Limb (tissue), 2 donors: ENCODE data around the gene TMEM53.
A peak's percentile ranks its signal among the peaks of the same experiment; 100 is the strongest.

ENCODE experiments used
- DNase-seq, 2 donors: peaks; one replicate each; pipeline ENCODE4 v3.0.0-alpha.2; 2016; ENCODE audit errors: extremely low spot score in 2 of 2

Gene TMEM53

DNA sequence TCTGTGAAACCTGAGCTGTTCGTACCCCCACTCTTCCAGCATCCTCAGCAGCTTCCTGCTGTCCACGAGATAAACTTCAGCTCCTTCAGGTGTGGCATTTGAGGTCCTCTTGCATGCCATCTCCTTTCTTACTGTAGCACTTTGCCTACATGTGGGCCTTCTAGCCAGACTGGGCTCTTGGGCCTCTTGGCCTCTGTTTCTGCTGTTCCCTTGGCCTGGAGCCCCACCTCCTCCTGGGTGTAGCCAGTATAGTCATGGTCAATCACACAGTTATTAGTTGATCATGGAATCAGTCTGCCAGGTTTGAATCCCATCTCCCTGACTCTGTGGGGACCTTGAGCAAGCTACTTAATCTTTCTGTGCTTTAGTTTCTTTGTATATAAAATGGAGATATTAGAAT is 26.4 kb downstream of the TMEM53 start:
- no peak for DNase-seq

DNA sequence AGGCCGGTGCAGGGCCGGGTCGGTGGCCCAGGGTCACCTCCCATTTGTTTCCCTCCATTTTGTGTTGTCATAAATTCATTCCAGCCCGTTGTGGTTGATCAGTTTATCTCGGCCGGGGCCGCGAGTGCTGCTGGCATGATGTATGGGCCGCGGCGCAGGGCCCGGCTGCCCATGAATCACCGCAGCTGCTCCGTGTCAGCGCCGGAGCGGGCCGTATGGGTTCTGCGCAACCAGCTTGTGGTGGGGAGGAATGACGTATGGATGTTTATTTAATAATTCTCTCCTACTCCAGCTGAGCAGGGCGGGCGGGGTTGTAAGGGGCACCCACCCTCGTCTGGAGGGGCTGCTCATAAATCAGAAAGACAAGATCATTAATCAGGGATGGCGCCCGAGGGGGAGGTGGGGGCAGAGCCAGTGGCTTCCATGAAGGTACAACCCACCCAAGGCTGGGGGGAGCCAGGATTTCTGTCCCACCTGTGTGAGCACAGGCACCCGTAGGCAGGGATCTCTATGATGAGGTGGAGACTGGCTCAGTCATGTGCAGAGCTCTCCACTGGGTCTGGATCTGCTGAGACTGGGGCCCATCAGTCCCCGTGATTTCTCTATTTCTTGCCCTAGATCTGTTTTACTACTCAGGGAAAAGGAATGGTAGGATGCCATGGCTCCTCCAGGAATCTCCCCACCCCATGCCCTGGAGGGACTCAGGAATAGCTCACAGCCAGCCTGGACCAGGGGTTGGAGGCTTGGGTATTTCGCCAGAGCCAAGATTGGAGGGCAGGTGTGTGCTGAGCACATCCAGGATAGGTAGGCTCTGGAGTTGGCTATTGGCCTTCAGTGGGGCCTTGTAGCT is 27.8 kb downstream of the TMEM53 start:
- DNase-seq = no peak

DNA sequence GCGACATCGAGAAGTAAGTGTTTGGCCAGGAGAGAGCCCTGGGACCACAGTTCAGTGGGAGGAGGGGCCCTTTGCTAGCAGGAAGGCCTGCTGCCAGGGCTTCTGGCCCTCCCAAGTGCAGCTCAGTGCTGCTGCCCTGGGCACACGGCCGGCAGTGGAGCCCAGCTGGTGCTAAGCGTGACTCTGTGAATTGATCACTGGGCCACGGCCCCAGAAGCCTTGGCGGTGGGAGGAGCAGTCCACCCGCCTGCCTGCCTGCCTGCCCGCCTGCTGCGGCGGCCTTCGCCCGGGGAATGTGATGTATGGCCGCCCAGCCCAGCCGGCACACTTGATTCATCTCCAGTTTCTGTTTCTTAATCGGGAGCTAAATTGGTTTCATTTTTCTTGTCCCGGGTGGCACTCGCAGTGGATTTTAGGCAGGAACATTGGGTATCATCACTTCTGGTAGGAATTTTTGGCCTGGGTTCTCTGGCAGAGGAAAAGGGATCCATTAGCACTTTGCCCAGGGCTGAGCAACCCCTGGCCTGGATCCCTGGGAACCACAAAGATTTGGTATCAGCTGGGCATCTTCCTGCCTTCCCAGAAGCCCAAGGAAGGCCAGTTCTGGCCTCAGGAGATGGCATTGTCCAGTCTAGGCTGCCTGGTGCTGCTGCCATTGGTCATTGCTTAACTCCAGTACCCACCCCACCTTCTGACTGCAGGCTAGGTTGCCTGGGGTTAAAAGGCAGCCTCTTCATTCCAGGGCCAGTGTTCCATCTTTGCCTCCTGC is 28.6 kb downstream of the TMEM53 start:
- DNase-seq = peak in 1 of 2 donors; percentile 42

DNA sequence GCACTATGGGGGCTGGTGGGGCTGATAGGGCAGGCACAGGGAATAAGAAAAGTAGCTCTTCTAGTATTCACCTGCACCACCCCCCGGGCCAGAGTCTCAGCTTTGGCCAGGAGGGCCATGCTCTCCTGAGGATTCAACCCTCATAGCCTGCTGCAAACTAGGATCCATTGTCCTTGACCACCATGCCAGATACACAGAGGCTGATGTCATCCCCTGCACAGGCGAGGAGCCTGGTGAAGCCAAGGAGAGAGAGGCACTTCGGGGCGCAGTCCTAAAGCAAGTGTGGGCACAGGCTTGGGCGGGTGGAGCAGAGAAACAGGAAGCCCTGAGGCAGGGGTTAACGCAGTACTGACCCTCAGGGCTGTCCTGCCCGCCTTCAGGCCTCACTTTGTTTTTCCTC is 29.5 kb downstream of the TMEM53 start:
- DNase-seq = no peak

DNA sequence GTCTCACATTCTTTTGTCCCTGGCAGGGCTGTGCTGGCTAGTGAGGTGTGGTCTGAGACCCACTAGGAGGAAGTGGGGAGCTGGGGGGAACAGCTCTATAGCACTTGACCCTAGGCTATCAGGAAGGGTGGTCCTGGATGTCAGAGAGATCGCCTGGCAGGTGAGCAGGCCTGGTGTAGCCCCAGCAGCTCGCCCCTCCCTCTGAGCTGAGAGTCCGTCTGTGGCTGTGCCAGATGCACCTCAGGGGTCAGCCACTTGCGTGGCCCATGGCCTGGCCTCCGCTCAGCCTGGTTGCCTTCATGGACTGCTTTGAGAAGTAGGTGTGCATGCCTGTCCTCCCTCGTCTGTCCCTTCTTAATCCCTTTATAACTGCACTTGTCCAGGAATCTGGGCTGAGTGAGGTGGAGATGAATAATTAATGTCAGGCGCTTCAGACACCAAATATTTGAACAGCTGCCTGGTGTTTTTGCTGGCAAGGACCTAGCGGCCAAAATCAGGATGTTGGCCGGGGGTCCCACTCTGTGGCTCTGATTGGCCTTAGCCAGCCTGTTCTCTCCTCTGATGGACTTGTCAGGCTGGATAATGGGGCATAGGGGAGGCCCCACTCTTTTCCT is 30.5 kb downstream of the TMEM53 start:
- no peak for DNase-seq

DNA sequence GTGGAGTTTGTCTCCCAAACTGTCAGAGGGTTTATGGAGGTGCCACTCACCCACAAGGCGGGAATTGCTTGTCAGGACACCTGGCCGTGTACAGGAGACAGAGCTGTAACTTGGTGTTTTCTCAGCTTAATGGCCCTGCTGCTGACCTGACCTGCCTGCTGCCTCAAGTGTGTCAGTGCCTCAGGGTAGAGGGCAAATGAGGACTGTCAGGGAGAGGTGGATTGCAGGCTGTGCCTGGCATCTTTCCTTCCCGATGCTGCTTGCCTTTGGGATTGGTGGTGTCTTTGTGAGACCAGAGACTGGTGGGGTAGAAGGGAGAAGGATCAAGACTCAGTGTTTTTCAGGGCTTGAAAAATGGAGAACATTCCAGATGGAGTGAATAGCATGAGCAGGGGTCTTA is 31.4 kb downstream of the TMEM53 start:
- no peak for DNase-seq

DNA sequence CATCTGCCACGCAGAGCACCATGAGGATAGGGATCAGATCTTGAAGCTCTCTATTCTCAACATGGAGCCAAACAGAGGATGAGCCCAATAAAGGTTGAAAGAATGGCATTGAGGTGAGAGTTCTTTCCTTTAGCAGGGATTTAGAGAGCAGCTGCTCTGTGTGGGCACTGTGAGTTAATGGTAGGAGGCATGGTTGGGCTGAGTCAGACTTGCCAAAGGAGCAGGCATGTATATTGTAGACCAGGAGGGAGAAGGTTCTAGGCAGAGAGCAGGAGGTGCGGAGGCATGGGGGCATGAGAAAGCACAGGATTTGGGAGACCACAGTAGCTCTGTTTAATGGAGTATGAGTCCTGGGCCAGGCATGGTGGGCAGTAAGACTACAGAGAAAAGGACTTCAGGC is 32.0 kb downstream of the TMEM53 start:
- no peak for DNase-seq

- DNase-seq = no peak
Observed at GRCh38 chr1:44641126-44642102, 32.9 kb downstream of the TMEM53 start.

GRCh38 chr1:44640200-44640853 is 34.0 kb downstream of the TMEM53 start:
- DNase-seq = no peak

DNA sequence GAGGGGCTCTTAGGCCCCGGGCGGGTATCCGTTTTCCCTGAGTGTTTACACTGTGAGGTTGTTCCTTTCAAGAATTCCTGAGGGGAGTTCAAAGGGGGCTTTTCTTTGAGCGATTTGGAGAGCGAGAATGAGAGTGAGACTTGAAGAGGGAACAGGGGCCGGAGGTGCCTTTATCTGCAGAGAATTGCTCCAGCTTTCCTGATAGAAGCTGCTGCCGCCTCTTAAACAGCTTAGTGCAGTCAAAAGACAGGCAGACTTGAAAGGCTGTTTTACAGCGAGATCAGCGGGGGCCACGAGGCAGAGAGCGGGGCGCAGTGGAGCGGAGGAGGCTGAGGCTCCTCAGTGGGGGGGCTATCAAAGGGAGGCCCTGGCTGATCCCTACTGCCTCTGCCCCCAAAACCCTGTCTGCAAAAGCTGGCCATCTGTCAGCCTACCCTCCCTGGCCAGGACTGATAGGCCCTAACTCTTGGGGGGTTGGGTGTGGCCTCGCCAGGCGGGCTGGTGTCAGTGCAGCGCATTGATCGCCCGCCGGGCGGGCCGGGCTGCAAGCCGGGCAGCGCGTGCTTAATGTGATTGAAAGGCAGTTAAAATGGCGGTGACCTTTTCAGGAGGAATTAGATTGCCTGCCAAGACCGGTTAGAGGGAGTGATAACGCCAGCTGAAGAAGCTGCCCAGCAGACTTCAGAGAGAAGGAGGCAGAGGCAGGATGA is 36.4 kb downstream of the TMEM53 start:
- DNase-seq = no peak

DNA sequence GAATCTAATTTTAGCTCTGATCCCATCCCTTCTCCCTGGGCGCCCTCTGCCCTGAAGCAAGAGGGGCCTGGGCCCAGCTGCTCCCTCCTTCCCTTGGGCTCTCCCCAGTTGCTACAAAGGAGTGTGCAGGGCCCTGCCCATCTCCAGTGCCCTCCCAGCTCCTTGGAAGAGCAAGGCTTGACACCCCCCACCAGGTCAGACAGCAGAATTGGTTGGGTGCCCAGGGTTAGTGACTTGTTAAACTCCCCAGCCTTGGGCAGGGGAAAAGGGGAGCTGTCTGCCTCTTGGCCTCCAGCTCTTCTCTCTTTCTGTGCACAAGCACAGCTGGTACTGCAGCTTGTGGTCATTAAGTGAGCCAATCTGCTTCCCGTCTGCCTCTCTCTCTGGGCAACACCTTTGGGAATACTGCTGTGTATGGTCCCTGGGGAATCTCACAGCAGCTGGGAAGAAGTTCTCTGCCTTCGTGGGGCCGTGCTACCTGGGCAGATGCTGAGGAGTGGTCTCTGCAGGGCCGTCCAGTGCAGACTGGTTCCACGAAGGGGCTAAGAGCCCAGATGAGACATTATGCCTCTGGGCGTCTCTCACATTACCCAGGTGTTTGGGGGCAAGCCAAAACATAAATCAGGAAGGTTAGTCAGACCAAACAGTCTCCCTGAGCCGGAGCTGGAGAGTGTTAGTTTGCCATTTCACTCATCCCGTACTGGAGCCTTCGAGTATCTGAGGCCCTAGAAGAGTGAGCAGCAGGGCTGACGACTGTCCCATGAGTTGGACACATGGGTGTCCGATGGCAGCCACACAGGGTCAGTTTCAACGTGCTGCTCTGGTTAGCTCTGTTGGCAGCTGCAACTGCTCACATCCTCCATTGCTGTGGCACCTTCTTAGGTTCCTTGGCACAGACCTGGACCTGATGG is 37.3 kb downstream of the TMEM53 start:
- DNase-seq = peak in 1 of 2 donors; percentile 53

- no peak for DNase-seq
Observed at GRCh38 chr1:44636083-44636687, 38.1 kb downstream of the TMEM53 start.

DNA sequence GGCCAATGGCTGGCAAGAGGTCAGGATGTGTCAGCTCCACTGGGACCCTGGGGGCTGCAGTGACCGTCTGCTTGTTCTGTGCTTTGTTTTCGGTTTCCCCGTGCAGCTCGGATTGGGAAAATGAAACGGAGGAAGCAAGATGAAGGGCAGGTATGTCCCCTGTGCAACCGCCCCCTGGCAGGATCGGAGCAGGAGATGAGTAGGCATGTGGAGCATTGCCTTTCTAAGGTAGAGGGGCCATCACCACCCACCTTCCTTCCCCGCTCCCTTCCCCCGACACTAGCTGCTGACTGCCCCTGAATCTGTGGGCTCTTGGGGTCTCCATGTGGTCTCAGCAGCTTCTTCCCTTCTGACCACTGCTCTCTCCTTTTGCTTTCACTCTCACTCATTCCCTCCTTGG is 38.8 kb downstream of the TMEM53 start:
- DNase-seq = no peak

- DNase-seq = no peak
Observed at GRCh38 chr1:44634606-44635189, 39.6 kb downstream of the TMEM53 start.

GRCh38 chr1:44632598-44632997 is 41.7 kb downstream of the TMEM53 start:
- no peak for DNase-seq

DNA sequence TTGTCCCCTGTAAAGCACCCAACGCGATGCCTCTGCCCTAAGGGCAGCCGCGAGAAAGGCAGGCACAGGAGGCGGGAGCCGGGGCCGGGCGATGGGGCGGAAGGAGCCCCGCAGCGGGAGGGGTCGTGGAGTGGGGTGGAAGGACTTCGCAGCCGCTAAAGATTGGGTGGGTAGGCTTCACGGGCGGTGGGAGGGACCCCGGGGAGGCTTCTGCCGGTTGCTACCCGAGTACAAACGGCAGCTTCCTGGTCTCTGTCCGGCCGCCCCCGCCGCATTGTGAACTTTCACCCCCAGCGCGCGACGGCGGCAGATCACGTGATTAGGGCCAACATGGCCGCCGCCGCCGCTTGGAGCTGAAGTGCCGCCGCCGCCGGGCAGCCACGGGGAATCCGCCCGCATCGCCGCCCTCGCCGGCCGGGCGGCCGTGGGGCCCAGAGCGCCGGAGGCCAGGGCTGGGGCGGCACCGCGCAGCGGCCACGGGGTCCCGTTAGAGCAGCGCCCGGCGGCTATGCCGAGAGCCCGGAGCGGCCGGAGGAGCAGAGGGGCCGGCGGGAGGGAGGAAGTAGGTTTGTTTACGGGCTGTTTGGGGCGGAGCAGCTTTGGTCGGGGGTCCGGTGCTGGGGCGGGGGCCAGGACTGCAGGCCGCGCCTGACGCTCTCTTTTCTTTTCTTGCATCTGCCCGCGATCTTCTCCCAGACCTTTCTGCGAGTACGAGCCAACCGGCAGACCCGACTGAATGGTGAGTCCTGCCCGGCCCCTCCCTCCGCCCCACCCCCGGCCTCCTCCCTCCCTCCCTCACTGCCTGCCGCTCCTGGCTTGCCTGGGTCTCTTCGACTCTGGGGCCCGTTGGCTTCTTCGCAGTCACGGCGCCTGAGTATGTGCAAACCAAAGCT is 42.4 kb downstream of the TMEM53 start:
- DNase-seq = peak; percentile 88 to 93

DNA sequence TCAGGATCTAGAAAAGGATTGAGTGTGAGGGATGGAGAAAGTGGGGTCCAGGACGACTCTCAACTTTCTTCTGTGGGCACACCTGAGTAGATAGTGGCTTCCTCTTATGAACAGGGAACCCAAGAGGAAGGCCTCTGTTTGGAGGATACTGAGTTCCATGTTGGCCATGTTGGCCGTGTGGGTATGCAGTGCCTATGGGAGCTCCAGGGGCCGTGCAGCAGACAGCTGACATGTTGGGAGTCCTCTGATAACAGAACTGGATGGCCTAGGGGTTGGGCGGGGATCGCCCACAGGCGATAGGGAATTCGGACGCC is 43.0 kb downstream of the TMEM53 start:
- DNase-seq = no peak
